ENCODE measurements around the gene METTL8. TPM values are rescaled to one million over a fixed set of nuclear protein-coding genes. Genes with fewer than 3 reads are reported as not detected.

Gene METTL8
- total and polyA plus RNA-seq, 11 donors, result 4.2 to 18.5 (median 9.0) TPM

DNA sequence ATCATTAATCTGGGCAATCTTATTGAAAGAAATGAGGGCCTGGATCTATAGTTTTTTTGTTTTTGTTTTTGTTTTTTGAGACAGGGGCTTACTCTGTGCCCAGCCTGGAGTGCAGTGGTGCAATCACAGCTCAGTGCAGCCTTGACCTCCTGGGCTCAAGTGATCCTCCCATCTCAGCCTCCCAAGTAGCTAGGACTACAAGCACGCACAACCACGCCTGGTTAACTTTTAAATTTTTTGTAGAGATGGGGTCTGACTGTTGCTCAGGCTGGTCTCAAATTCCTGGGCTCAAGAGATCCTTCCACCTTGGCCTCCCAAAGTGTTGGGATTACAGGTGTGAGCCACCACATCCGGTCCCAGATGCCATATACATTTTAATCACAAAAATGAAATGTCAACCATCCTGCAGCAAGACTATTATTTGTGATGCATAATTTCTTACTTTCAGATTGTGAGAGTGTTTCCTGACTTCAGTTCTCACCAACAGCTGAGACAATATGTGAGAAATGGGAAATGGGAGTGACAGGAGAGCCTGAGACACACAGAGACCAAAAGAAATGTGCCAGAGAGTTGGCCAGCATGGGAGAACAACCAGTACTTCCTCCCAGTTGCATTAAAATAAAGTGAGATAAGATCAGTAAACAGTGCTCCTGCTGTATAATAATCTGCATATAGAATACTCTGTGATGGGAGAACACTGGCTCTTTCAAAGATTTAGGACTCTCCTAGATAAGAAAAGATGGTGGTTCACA lies 87.6 kb downstream of the METTL8 start:
- no peaks in the 10 kb centered on the region for H3K36me3 ChIP-seq
- DNase-seq, result no peak
- H3K27ac ChIP-seq, result peak overlapping the region in 8 of 12 donors; percentile 12 to 66 (median 50)
- no peak overlapping the region for H3K4me3 ChIP-seq
- H3K4me1 ChIP-seq, result peaks cover 0 to 24% (median 18%) of the 10 kb centered on the region in 12 donors
- WGBS, 4 donors, result 93 to 98% (median 96%) methylated on average over 3 of the region's 3 CpGs
- intact Hi-C loops (cut with DNase I), result loop anchor here in 3 of 10 donors (5.0 to 10.0 kb wide), 3 partner anchors 69 to 181 kb away; partner anchors contain the start of gene TLK1 (in 1 of the 3)
- TF ChIP-seq, protein P1, sequence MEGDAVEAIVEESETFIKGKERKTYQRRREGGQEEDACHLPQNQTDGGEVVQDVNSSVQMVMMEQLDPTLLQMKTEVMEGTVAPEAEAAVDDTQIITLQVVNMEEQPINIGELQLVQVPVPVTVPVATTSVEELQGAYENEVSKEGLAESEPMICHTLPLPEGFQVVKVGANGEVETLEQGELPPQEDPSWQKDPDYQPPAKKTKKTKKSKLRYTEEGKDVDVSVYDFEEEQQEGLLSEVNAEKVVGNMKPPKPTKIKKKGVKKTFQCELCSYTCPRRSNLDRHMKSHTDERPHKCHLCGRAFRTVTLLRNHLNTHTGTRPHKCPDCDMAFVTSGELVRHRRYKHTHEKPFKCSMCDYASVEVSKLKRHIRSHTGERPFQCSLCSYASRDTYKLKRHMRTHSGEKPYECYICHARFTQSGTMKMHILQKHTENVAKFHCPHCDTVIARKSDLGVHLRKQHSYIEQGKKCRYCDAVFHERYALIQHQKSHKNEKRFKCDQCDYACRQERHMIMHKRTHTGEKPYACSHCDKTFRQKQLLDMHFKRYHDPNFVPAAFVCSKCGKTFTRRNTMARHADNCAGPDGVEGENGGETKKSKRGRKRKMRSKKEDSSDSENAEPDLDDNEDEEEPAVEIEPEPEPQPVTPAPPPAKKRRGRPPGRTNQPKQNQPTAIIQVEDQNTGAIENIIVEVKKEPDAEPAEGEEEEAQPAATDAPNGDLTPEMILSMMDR (IDR thresholded peaks at IDR 0.05), result no peak
- no peak for TF ChIP-seq POLR2A (IDR thresholded peaks at IDR 0.05)
- ATAC-seq, result peak in 3 of 4 donors; percentile 40 to 62 (median 41)
- peaks cover 0 to 8% (median 0%) of the 10 kb centered on the region in 12 donors for H3K9me3 ChIP-seq
- no peaks in the 10 kb centered on the region for H3K27me3 ChIP-seq

DNA sequence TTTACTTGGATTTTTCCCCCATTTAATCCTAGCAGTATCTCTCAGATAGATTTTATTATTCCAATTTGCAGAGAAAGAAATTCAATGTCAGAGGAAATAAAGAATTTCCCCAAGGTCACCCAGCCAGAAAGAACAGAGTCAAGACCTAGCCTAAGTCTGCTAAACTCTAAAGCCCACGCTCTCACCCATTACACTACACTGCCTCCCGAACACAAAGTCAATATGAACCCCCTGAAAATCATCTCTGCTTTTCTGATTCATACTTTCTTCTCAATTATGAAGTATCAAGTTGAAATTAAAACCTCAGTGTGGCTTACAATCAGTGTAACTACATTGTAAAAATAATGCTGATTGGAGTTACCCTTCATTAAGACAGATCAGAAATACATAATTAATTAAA lies 89.6 kb downstream of the METTL8 start:
- H3K4me1 ChIP-seq, result peaks cover 0 to 24% (median 18%) of the 10 kb centered on the region in 12 donors
- no peak overlapping the region for H3K4me3 ChIP-seq
- no peak overlapping the region for H3K27ac ChIP-seq
- no peaks in the 10 kb centered on the region for H3K27me3 ChIP-seq
- no peaks in the 10 kb centered on the region for H3K9me3 ChIP-seq
- intact Hi-C loops (cut with DNase I), result loop anchor here in 2 of 10 donors (10.0 kb wide), 2 partner anchors 71 to 179 kb away; partner anchors contain the start of gene TLK1 (in 1 of the 2)
- ATAC-seq (no peak), DNase-seq (no peak)
- no peaks in the 10 kb centered on the region for H3K36me3 ChIP-seq
- no peak for TF ChIP-seq POLR2A (IDR thresholded peaks at IDR 0.05)
- TF ChIP-seq, protein P1 (IDR thresholded peaks at IDR 0.05), result no peak
- 94 to 98% (median 97%) methylated on average over 2 of the region's 2 CpGs for WGBS, 4 donors

DNA sequence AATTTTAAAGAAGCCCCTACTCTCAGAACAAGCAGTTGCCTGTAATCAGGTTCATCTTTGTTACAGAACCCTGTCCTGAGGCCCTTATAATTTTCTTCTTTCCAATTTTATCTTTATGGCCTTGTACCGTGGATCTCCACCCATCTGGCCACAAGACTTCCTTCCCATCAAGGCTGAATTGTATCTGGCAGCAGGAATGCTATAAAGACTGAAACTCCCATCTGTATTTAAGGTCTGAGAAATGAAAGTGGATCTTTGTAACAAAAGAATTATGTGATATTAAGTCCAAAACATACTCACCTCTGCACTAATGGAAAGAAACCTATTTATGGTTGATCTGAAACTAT lies 91.8 kb downstream of the METTL8 start:
- Histone ChIP-seq H3K9me3 (no peaks in the 10 kb centered on the region), H3K27ac (peak overlapping the region in 1 of 12 donors; percentile 14), H3K4me3 (no peak overlapping the region), H3K4me1 (peaks cover 0 to 14% (median 5%) of the 10 kb centered on the region in 12 donors), H3K36me3 (no peaks in the 10 kb centered on the region), H3K27me3 (no peaks in the 10 kb centered on the region)
- ATAC-seq (peak in 1 of 4 donors; percentile 42), DNase-seq (no peak)
- intact Hi-C loops (cut with DNase I), result loop anchor here in 2 of 10 donors (10.0 kb wide), 2 partner anchors 73 to 177 kb away; partner anchors contain the start of gene TLK1 (in 1 of the 2)
- TF ChIP-seq POLR2A (IDR thresholded peaks at IDR 0.05), result no peak
- TF ChIP-seq, protein P1 (IDR thresholded peaks at IDR 0.05), result no peak
- WGBS, 4 donors, result 31 to 54% (median 43%) methylated on average over 1 of the region's 1 CpG

DNA sequence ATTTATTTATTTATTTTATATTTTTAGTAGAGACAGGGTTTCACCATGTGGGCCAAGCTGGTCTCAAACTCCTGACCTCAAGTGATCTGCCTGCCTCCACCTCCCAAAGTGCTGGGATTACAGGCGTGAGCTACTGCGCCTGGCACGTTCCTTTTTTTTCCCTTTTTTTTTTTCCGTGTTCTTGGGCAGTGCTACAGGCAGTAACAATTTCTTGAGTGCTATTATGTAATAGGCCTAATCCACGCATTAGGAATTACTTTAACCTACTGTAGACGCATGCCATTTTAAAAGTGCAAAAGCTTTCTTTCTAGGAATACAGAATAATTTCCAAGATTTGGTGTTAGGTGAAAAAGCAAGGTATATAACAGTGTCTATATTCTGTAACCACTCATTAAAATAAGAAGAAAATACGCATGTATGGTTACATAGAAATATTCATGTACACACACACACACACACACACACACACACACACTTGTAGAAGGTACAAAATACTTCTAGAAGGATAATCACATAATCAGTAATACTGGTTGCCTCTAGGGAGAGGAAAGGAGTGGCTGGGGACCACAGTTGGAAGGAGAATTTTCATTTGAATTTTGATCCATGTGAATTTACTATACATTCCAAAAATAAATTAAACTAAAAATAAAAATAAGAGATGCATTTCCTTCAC lies 92.3 kb downstream of the METTL8 start:
- H3K4me1 ChIP-seq, result peaks cover 0 to 9% (median 2%) of the 10 kb centered on the region in 12 donors
- no peaks in the 10 kb centered on the region for H3K27me3 ChIP-seq
- H3K36me3 ChIP-seq, result no peaks in the 10 kb centered on the region
- no peaks in the 10 kb centered on the region for H3K9me3 ChIP-seq
- no peak overlapping the region for H3K27ac ChIP-seq
- intact Hi-C loops (cut with DNase I), result loop anchor here in 2 of 10 donors (10.0 kb wide), 2 partner anchors 73 to 177 kb away; partner anchors contain the start of gene TLK1 (in 1 of the 2)
- TF ChIP-seq, protein P1 (IDR thresholded peaks at IDR 0.05), result no peak
- TF ChIP-seq POLR2A (IDR thresholded peaks at IDR 0.05), result no peak
- WGBS, 4 donors, result 97 to 99% (median 98%) methylated on average over 7 of the region's 7 CpGs
- no peak for DNase-seq
- no peak for ATAC-seq
- no peak overlapping the region for H3K4me3 ChIP-seq
